Breast epithelium (tissue), 4 donors: ENCODE results near the gene ZNF488. TPM values are rescaled to one million over a fixed set of nuclear protein-coding genes. Genes with fewer than 3 reads are reported as not detected.

ENCODE experiments used
- DNase-seq, 2 donors: peaks; one replicate each; pipeline ENCODE4 v3.0.0-alpha.2; 2019; ENCODE audit warnings: low spot score in 2 of 2
- H3K27ac ChIP-seq, 2 donors: fragments of 200-600 bp; sonication (generic) in 1 of 2; one replicate each; pipeline ENCODE4 v1.5.1; 2016 to 2019; ENCODE audit warnings: mild to moderate bottlenecking in 1 of 2
- H3K27me3 ChIP-seq, 2 donors: fragments of 200-600 bp; sonication (generic) in 1 of 2; one replicate each; pipeline versions ENCODE4 v1.5.1 to v1.6.0; 2017 to 2019; ENCODE audit warnings: control low read depth in 1 of 2, mild to moderate bottlenecking in 1 of 2
- H3K36me3 ChIP-seq: fragments of 200-600 bp; one replicate; pipeline ENCODE4 v1.5.1; 2019
- H3K4me1 ChIP-seq, 2 donors: fragments of 200-600 bp; sonication (generic); one replicate each; pipeline ENCODE4 v1.5.1; 2016 to 2019; ENCODE audit warnings: control low read depth in 1 of 2
- H3K4me3 ChIP-seq, 3 donors: fragments of 200-600 bp; sonication (generic); 1 replicate in 2 of 3; 2 replicates in 1 of 3; pipeline ENCODE4 v1.5.1; 2016 to 2019; ENCODE audit warnings: mild to moderate bottlenecking in 3 of 3, moderate library complexity in 2 of 3
- H3K9me3 ChIP-seq, 2 donors: fragments of 200-600 bp; sonication (generic) in 1 of 2; one replicate each; pipeline ENCODE4 v1.5.1; 2016 to 2019; ENCODE audit warnings: control low read depth in 1 of 2
- CTCF ChIP-seq, 3 donors: fragments of 450-650 bp; IDR thresholded peaks; one replicate each; pipeline ENCODE4 v1.5.1; 2016 to 2017; ENCODE audit warnings: antibody characterized with exemption in 3 of 3, mild to moderate bottlenecking in 3 of 3, moderate library complexity in 3 of 3
- POLR2A ChIP-seq: fragments of 450-650 bp; IDR thresholded peaks from one replicate; pipeline ENCODE4 v1.6.1; 2016; ENCODE audit warnings: antibody characterized with exemption, mild to moderate bottlenecking, moderate library complexity
- POLR2AphosphoS5 ChIP-seq, 3 donors: sonication (generic); formaldehyde crosslinking; IDR thresholded peaks; one replicate each; pipeline ENCODE4 v1.6.1; 2017; ENCODE audit warnings: antibody characterized with exemption in 3 of 3
- intact Hi-C: fragments of 100-400 bp; cut with DNase I; formaldehyde crosslinking; loops from one replicate; pipeline ENCODE4 v1.15.1; 2023; ENCODE audit warnings: low total_unique reads
- total RNA-seq, 3 donors: library from RNA; depleted of rRNA; stranded (reverse); fragments of >200 nt; gene quantifications; one replicate each; pipeline ENCODE4 v1.1.0, GENCODE V29; 2016

Gene ZNF488
- total RNA-seq, 3 donors from 2014 or later: 0.44 TPM; not detected in 2

GRCh38 chr10:47323636-47324296 lies 60.3 kb downstream of the ZNF488 start:
- Histone ChIP-seq H3K9me3 (no peaks in the 10 kb centered on the region), H3K4me3 (no peak overlapping the region), H3K27me3 (no peaks in the 10 kb centered on the region), H3K4me1 (no peaks in the 10 kb centered on the region), H3K36me3 (no peaks in the 10 kb centered on the region), H3K27ac (no peak overlapping the region)
- no peak for DNase-seq
- intact Hi-C loops: no loop called here
- TF ChIP-seq CTCF (IDR thresholded peaks at IDR 0.05): no peak
- no peak for TF ChIP-seq POLR2A
- no peak for TF ChIP-seq POLR2AphosphoS5 (IDR thresholded peaks at IDR 0.05)

- Histone ChIP-seq H3K4me1 (no peaks in the 10 kb centered on the region), H3K36me3 (no peaks in the 10 kb centered on the region), H3K27me3 (no peaks in the 10 kb centered on the region), H3K27ac (no peak overlapping the region), H3K9me3 (no peaks in the 10 kb centered on the region), H3K4me3 (no peak overlapping the region)
- DNase-seq: no peak
- intact Hi-C loops: no loop called here
- TF ChIP-seq POLR2A (no peak), CTCF (IDR thresholded peaks at IDR 0.05) (no peak), POLR2AphosphoS5 (IDR thresholded peaks at IDR 0.05) (no peak)
These were observed 61.0 kb downstream of the ZNF488 start for GRCh38 chr10:47323087-47323486.

- Histone ChIP-seq H3K4me1 (no peaks in the 10 kb centered on the region), H3K27me3 (no peaks in the 10 kb centered on the region), H3K9me3 (no peaks in the 10 kb centered on the region), H3K4me3 (no peak within 1 kb of the TSS), H3K27ac (no peak within 1 kb of the TSS), H3K36me3 (no peaks in the 10 kb centered on the region)
- intact Hi-C loops: no loop called here
- TF ChIP-seq POLR2A (no peak), CTCF (IDR thresholded peaks at IDR 0.05) (no peak), POLR2AphosphoS5 (IDR thresholded peaks at IDR 0.05) (no peak)
- DNase-seq: no peak
These were observed 61.6 kb downstream of the ZNF488 start, which contains the start of gene GDF2 for GRCh38 chr10:47322300-47323061. Gene GDF2 (plus strand): TSS chr10:47322454. CDS start chr10:47322669, 215 bp downstream.

- H3K36me3 ChIP-seq: no peaks in the 10 kb centered on the region
- intact Hi-C loops: no loop called here
- no peaks in the 10 kb centered on the region for H3K4me1 ChIP-seq
- no peak for DNase-seq
- TF ChIP-seq CTCF (IDR thresholded peaks at IDR 0.05) (no peak), POLR2A (no peak), POLR2AphosphoS5 (IDR thresholded peaks at IDR 0.05) (no peak)
- H3K9me3 ChIP-seq: no peaks in the 10 kb centered on the region
- H3K27ac ChIP-seq: no peak overlapping the region
- H3K27me3 ChIP-seq: no peaks in the 10 kb centered on the region
- no peak overlapping the region for H3K4me3 ChIP-seq
These were observed 62.4 kb downstream of the ZNF488 start for GRCh38 chr10:47321521-47322195.

GRCh38 chr10:47320812-47321211 lies 63.3 kb downstream of the ZNF488 start:
- TF ChIP-seq POLR2AphosphoS5 (IDR thresholded peaks at IDR 0.05) (no peak), CTCF (IDR thresholded peaks at IDR 0.05) (no peak), POLR2A (no peak)
- Histone ChIP-seq H3K4me1 (no peaks in the 10 kb centered on the region), H3K27ac (no peak overlapping the region), H3K27me3 (no peaks in the 10 kb centered on the region), H3K4me3 (no peak overlapping the region), H3K36me3 (no peaks in the 10 kb centered on the region), H3K9me3 (no peaks in the 10 kb centered on the region)
- no peak for DNase-seq
- intact Hi-C loops: no loop called here
